ENCODE data around the gene RFT1.

DNA sequence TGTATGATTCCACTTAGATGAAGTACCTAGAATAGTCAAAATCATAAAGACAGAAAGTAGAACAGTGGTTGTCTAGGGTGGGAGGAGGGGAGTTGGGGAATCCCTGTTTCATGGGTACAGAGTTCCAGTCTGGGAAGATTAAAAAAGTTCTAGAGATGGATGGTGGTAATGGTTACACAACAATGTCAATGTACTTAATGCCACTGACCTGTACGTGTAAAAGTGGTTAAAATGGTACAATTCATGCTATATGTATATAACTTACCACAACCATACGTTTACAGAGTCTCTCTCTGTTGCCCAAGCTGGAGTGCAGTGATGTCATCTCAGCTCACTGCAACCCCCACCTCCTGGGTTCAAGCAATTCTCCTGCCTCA is 90.9 kb downstream of the RFT1 start:
- no peak for TF ChIP-seq CTCF (IDR thresholded peaks at IDR 0.05)
- no peak for TF ChIP-seq POLR2A (IDR thresholded peaks at IDR 0.05)
